Fibroblast of the aortic adventitia (primary cell): ENCODE data around the gene TBX21. TPM values are rescaled to one million over a fixed set of nuclear protein-coding genes. Genes with fewer than 3 reads are reported as not detected.

ENCODE experiments used
- DNase-seq: peaks from one replicate; pipeline ENCODE4 v3.0.0-alpha.2; 2010; ENCODE audit warnings: low read depth
- H3K4me3 ChIP-seq: 2 replicates; pipeline ENCODE4 v1.5.1; 2011; ENCODE audit warnings: low read depth, mild to moderate bottlenecking, control low read depth, low read length, moderate library complexity
- total RNA-seq: library from RNA; depleted of rRNA; stranded (reverse); fragments of >200 nt; gene quantifications from 2 replicates; pipeline ENCODE4 v1.2.3, GENCODE V29; 2012; ENCODE audit warnings: low replicate concordance
- TF ChIP-seq, protein P1 (sequence below): IDR thresholded peaks from 2 replicates; pipeline ENCODE4 v1.5.1; 2011; ENCODE audit warnings: mild to moderate bottlenecking, low read length, control low read depth, inconsistent platforms; ENCODE audit not compliant: insufficient read depth

Gene TBX21
- total RNA-seq, 1 donor: not detected

DNA sequence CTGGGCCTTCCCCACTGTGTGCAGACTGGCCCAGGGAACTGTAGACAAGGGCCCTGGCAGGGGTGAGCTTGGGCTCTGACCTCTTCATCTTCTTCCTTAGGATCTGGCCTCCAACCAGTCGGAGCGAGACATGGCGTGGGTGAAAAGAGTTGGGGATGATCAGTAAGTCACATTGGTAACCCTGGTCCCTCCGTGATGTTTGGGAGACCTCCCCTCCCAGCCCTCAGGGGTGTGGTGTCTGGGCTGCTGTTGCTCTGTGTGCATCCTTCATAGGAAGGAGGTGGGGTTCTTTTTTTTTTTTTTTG is 33.5 kb upstream of the TBX21 start:
- TF ChIP-seq, protein P1, sequence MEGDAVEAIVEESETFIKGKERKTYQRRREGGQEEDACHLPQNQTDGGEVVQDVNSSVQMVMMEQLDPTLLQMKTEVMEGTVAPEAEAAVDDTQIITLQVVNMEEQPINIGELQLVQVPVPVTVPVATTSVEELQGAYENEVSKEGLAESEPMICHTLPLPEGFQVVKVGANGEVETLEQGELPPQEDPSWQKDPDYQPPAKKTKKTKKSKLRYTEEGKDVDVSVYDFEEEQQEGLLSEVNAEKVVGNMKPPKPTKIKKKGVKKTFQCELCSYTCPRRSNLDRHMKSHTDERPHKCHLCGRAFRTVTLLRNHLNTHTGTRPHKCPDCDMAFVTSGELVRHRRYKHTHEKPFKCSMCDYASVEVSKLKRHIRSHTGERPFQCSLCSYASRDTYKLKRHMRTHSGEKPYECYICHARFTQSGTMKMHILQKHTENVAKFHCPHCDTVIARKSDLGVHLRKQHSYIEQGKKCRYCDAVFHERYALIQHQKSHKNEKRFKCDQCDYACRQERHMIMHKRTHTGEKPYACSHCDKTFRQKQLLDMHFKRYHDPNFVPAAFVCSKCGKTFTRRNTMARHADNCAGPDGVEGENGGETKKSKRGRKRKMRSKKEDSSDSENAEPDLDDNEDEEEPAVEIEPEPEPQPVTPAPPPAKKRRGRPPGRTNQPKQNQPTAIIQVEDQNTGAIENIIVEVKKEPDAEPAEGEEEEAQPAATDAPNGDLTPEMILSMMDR: no peak
- no peak overlapping the region for H3K4me3 ChIP-seq
- no peak for DNase-seq

DNA sequence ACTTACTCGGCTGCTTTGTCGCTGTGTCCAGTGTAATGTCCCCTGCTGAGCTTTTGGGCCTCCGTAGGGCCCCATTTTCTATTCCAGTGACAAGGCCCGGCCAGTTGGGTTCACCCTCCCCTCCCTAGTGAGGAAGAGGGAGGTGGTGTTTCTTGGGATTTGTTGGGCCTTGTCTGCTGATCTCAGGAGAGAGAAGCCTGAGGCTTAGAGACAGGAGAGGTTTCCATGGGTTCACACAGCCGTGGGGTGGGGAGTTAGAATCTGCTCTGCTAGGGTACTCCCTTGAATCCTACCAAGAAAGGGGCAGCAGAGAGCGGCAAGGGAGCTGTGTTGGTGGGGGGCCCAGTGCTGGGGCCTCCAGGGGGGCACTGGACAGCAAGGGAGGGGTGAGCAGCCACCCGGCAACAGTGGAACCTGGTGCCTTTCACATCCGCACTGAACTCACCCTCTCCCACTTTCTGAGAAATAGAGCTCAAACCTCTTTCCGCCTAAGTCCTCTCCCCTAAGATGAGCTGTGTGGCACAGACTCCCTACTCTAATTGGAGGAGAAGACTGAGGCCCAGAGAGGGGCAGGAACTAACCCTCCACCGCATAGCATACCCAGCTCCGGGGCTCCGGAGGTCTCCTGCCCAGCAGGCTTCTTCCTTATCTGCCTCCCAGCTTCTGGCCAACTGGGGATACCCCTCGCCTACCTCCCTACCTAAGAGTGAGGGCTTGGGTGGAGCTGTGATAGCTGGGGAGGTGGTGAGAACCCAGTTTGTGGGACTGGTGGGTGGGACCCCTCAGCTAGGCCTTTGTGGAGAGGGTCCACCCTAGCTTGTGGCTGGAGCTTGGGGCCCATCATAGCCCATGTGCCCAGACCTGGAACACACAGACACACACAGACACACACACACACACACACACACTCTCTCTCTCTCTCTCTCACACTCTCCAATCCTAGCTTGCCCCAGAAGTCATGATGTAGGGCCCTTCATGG is 32.3 kb upstream of the TBX21 start:
- no peak overlapping the region for H3K4me3 ChIP-seq
- no peak for DNase-seq
- TF ChIP-seq, protein P1: no peak

DNA sequence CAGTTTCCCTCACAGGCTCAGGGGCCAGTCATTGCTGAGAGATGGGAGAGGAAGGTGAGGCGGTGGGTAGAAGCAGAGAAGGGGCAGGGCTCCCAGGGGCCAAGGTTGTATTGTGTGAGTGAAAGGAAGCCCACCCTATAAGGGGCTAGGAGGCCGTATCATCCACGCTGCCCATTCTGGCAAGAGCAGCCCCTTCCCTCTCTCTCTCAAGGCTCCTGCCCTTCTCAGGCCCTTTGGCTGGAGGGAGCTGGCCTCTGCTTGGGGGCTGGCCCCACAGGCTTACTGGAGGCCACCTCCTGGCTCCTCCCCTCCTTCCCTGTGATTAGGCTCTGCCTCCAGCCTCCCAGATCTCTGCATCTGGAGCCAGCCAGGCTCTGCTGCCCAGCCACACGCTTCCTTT is 31.4 kb upstream of the TBX21 start:
- TF ChIP-seq, protein P1: no peak
- H3K4me3 ChIP-seq: no peak overlapping the region
- no peak for DNase-seq

DNA sequence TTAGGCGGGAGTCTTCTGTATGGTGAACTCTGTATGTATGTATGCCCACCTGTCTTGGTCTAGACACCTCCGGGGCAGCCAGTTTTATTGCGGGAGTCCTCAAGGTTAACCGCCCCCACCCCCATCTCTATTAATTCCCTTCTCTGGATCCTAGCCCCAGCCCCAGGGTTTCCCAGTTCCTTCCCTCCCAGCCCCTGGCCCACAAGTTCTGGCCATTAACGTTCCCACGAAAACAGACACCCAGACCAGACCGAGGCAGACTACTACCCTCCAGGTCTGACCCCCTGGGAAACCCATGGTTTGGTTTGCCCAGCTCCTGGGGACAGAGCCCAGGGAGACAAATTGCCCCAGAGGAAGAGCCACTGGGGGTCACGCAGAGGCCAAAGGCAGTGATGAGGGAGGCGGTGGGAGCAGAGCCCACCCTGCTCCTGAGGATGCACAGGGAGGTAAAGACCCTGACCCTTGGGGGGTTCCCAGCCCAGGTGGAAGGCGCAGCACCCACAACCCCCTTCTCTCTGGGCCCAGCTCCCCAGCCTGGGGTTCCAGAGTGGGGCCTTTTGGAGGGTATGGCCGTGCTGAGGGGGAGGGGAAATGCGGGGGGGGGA is 30.5 kb upstream of the TBX21 start:
- no peak for DNase-seq
- TF ChIP-seq, protein P1: no peak
- H3K4me3 ChIP-seq: no peak overlapping the region

DNA sequence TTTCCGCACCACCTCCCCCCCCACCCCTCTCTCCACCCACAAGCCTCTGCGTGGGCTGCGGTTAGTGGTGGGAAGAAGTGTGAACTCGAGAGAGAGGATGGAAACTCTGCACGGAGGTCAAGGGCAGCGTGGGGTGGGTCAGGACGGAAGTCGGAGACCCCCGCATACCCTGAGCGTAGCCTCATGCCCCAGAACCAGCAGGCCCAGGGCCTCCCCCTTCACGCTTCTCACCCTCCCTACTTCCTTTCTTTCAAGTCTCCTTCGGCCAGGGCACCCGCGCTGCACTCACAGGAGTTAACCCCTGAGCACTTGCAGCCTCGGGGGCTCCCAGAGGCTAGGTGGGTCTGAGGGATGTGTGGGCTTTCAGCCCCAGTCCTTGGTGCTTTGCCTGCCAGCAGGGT is 29.8 kb upstream of the TBX21 start:
- no peak for DNase-seq
- no peak overlapping the region for H3K4me3 ChIP-seq
- TF ChIP-seq, protein P1: no peak

DNA sequence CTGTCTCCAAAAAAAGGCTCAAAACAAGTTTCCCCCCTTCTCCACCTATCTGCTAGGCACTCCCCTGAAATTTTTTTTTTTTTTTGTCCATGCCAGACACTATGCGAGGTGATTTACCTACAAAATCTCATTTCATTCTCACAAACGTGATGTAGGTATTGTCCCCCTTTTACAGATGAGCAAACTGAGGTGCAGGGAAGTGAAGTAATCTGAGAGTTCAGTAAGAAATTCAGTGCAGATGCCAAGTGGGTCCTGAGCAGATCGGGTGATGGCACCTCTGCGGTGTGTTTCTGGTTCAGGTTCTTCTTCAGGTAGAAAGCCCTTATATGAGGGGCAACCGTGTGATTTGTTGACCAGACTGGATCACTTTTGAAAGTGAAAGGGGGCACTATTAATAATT is 29.4 kb upstream of the TBX21 start:
- H3K4me3 ChIP-seq: no peak overlapping the region
- no peak for DNase-seq
- TF ChIP-seq, protein P1: no peak
